ENCODE data around the gene PIEZO2.

The PIEZO2 gene

GRCh38 chr18:11009147-11009546, 140.2 kb downstream of the PIEZO2 start:
- no peak for DNase-seq (ENCODE audit: low spot score)
- in situ Hi-C loops (cut with MboI; ENCODE audit: low pct_unique_long_range_greater_than_20kb, low sequenced_read_pairs, unreplicated experiment) = no loop called here
- TF ChIP-seq CTCF (IDR thresholded peaks at IDR 0.05; ENCODE audit: extremely low read depth, insufficient read depth, missing control alignments) = no peak

- no peak for DNase-seq (ENCODE audit: low spot score)
- in situ Hi-C loops (cut with MboI; ENCODE audit: low pct_unique_long_range_greater_than_20kb, low sequenced_read_pairs, unreplicated experiment) = no loop called here
- no peak for TF ChIP-seq CTCF (IDR thresholded peaks at IDR 0.05; ENCODE audit: extremely low read depth, insufficient read depth, missing control alignments)
These were observed 140.9 kb downstream of the PIEZO2 start for GRCh38 chr18:11008505-11008904.

- no peak for TF ChIP-seq CTCF (IDR thresholded peaks at IDR 0.05; ENCODE audit: extremely low read depth, insufficient read depth, missing control alignments)
- DNase-seq (ENCODE audit: low spot score) = no peak
- in situ Hi-C loops (cut with MboI; ENCODE audit: low pct_unique_long_range_greater_than_20kb, low sequenced_read_pairs, unreplicated experiment) = no loop called here
These were observed 143.8 kb downstream of the PIEZO2 start for GRCh38 chr18:11005528-11005927.

- no peak for TF ChIP-seq CTCF (IDR thresholded peaks at IDR 0.05; ENCODE audit: extremely low read depth, insufficient read depth, missing control alignments)
- in situ Hi-C loops (cut with MboI; ENCODE audit: low pct_unique_long_range_greater_than_20kb, low sequenced_read_pairs, unreplicated experiment) = no loop called here
- DNase-seq (ENCODE audit: low spot score) = no peak
These were observed 144.4 kb downstream of the PIEZO2 start for GRCh38 chr18:11004951-11005350.

GRCh38 chr18:11004294-11004693, 145.1 kb downstream of the PIEZO2 start:
- no peak for DNase-seq (ENCODE audit: low spot score)

GRCh38 chr18:11002796-11003195, 146.6 kb downstream of the PIEZO2 start:
- no peak for TF ChIP-seq CTCF (IDR thresholded peaks at IDR 0.05; ENCODE audit: extremely low read depth, insufficient read depth, missing control alignments)
- no peak for DNase-seq (ENCODE audit: low spot score)
- in situ Hi-C loops (cut with MboI; ENCODE audit: low pct_unique_long_range_greater_than_20kb, low sequenced_read_pairs, unreplicated experiment) = no loop called here

More at GRCh38 chr18:11004294-11004693, 145.1 kb downstream of the PIEZO2 start:
- no peak for TF ChIP-seq CTCF (IDR thresholded peaks at IDR 0.05; ENCODE audit: extremely low read depth, insufficient read depth, missing control alignments)
- in situ Hi-C loops (cut with MboI; ENCODE audit: low pct_unique_long_range_greater_than_20kb, low sequenced_read_pairs, unreplicated experiment) = no loop called here

- in situ Hi-C loops (cut with MboI; ENCODE audit: low pct_unique_long_range_greater_than_20kb, low sequenced_read_pairs, unreplicated experiment) = no loop called here
These were observed 147.1 kb downstream of the PIEZO2 start for GRCh38 chr18:11002277-11002676.

More at GRCh38 chr18:11002277-11002676, 147.1 kb downstream of the PIEZO2 start:
- TF ChIP-seq CTCF (IDR thresholded peaks at IDR 0.05; ENCODE audit: extremely low read depth, insufficient read depth, missing control alignments) = no peak
- no peak for DNase-seq (ENCODE audit: low spot score)

All from GM13977 (cell line).